ENCODE data around the gene NXPH3. TPM values are rescaled to one million over a fixed set of nuclear protein-coding genes. Genes with fewer than 3 reads are reported as not detected.
A peak's percentile ranks its signal among the peaks of the same experiment; 100 is the strongest.

Gene NXPH3
- total and polyA plus RNA-seq, 2 of the 13 experiments (the other 11 are each of a cell fraction or from before 2014, with no cell fraction given): 0.04 to 0.58 TPM

DNA sequence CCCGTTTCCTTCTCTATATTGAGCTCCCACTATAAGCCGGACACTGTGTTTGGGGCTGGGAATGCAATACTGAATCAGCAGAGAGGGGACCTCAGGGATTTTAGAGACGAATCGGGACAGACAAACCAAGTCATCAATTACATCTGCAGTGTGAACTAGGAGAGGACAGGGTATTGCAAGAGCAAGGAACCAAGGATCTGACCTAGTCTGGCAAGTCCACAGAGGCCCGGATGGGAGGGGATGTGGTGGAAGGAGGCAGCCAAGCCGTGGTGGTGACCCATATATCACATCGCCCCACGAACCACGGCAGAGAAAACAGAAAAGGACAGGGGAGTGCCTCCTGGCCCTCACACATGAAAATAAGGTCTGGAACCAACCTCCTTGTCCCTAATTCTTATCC lies 28.1 kb upstream of the NXPH3 start:
- no peak overlapping the region for H2AFZ ChIP-seq (ENCODE audit: low read length)
- ChIA-PET CTCF (ENCODE audit: low intra/inter-chr PET ratio, low total read pairs) (interaction anchor here (1.2 to 1.9 kb wide), 3 partner anchors 51 to 140 kb away, joined by 4 to 15 read pairs (median 9); no protein-coding TSS in a partner anchor), POLR2A (no interaction called here)
- peaks cover 13% of the 10 kb centered on the region for H3K4me1 ChIP-seq (ENCODE audit: insufficient read depth, low read length)
- H3K9me3 ChIP-seq (ENCODE audit: low read length): no peaks in the 10 kb centered on the region
- intact Hi-C loops (cut with micrococcal nuclease; ENCODE audit: unreplicated experiment): no loop called here
- no peaks in the 10 kb centered on the region for H3K79me2 ChIP-seq (ENCODE audit: insufficient read depth, low read length)
- no peaks in the 10 kb centered on the region for H3K36me3 ChIP-seq (replicated peaks in 1 of 2; ENCODE audit: control insufficient read depth in 1 of 2, insufficient read depth in 2 of 2, low read length in 2 of 2)
- H3K27ac ChIP-seq (ENCODE audit: extremely low read length, insufficient read depth, low read length): no peak overlapping the region
- no TSS peak for BruUV-seq (replicated peaks)
- no peak overlapping the region for H3K9ac ChIP-seq (ENCODE audit: insufficient read depth, low read depth, low read length)
- 49% methylated on average over 9 of the region's 9 CpGs for WGBS (ENCODE audit: low lambda C conversion rate)
- peaks cover 9 to 66% of the 10 kb centered on the region in 2 experiments for H3K27me3 ChIP-seq (ENCODE audit: control insufficient read depth in 1 of 2, insufficient read depth in 2 of 2, low read length in 2 of 2)
- no peak overlapping the region for H3K4me3 ChIP-seq (replicated peaks in 1 of 3; ENCODE audit: insufficient read depth in 1 of 3, low read depth in 2 of 3, low read length in 3 of 3)
- DNase-seq (ENCODE audit: low spot score): no peak
- H3K4me2 ChIP-seq (ENCODE audit: low read depth, low read length): no peak overlapping the region
- TF ChIP-seq DNMT3B (CRISPR knock-in tag; conservative IDR thresholded peaks at IDR 0.05) (no peak), SPEN (CRISPR knock-in tag; IDR thresholded peaks at IDR 0.05; ENCODE audit: low read depth) (no peak), TSC22D2 (CRISPR knock-in tag; IDR thresholded peaks at IDR 0.05; ENCODE audit: borderline replicate concordance) (no peak), GFI1 (CRISPR knock-in tag; IDR thresholded peaks at IDR 0.05; ENCODE audit: borderline replicate concordance) (no peak), REPIN1 (CRISPR knock-in tag; IDR thresholded peaks at IDR 0.05; ENCODE audit: borderline replicate concordance, low read depth) (no peak)
- no peak for FAIRE-seq
- no peak for ATAC-seq
- in situ Hi-C loops (cut with HindIII; ENCODE audit: extremely low pct_ligation_motif_present, low pct_unique_long_range_greater_than_20kb): loop anchor here (5.0 to 10.0 kb wide), 2 partner anchors 110 to 233 kb away; no protein-coding TSS in a partner anchor
- H4K20me1 ChIP-seq (ENCODE audit: insufficient read depth, low read length): no peaks in the 10 kb centered on the region

- in situ Hi-C loops (cut with HindIII; ENCODE audit: extremely low pct_ligation_motif_present, low pct_unique_long_range_greater_than_20kb) (loop anchor here (5.0 to 10.0 kb wide), 2 partner anchors 111 to 233 kb away; no protein-coding TSS in a partner anchor), intact Hi-C loops (cut with micrococcal nuclease; ENCODE audit: unreplicated experiment) (loop anchor here (1.0 to 2.0 kb wide), 4 partner anchors 33 to 139 kb away; no protein-coding TSS in a partner anchor)
- Histone ChIP-seq H3K4me1 (ENCODE audit: insufficient read depth, low read length) (peaks cover 13% of the 10 kb centered on the region), H2AFZ (ENCODE audit: low read length) (no peak overlapping the region), H3K9ac (ENCODE audit: insufficient read depth, low read depth, low read length) (no peak overlapping the region), H3K4me3 (replicated peaks in 1 of 3; ENCODE audit: insufficient read depth in 1 of 3, low read depth in 2 of 3, low read length in 3 of 3) (no peak overlapping the region), H3K9me3 (ENCODE audit: low read length) (no peaks in the 10 kb centered on the region), H3K36me3 (replicated peaks in 1 of 2; ENCODE audit: control insufficient read depth in 1 of 2, insufficient read depth in 2 of 2, low read length in 2 of 2) (no peaks in the 10 kb centered on the region), H3K27ac (ENCODE audit: extremely low read length, insufficient read depth, low read length) (no peak overlapping the region), H3K4me2 (ENCODE audit: low read depth, low read length) (no peak overlapping the region), H3K27me3 (ENCODE audit: control insufficient read depth in 1 of 2, insufficient read depth in 2 of 2, low read length in 2 of 2) (peaks cover 9 to 67% of the 10 kb centered on the region in 2 experiments), H4K20me1 (ENCODE audit: insufficient read depth, low read length) (no peaks in the 10 kb centered on the region), H3K79me2 (ENCODE audit: insufficient read depth, low read length) (no peaks in the 10 kb centered on the region)
- CTCF ChIA-PET (ENCODE audit: low intra/inter-chr PET ratio, low total read pairs): interaction anchor here (1.2 to 1.9 kb wide), 3 partner anchors 52 to 140 kb away, joined by 4 to 15 read pairs (median 9); no protein-coding TSS in a partner anchor
- POLR2A ChIA-PET: no interaction called here
- DNase-seq (ENCODE audit: low spot score) (no peak), FAIRE-seq (no peak), ATAC-seq (no peak)
- TF ChIP-seq TAF1 (CRISPR knock-in tag; IDR thresholded peaks at IDR 0.05) (no peak), ZNF616 (CRISPR knock-in tag; IDR thresholded peaks at IDR 0.05; ENCODE audit: low read depth) (no peak), ZNF652 (CRISPR knock-in tag; IDR thresholded peaks at IDR 0.05; ENCODE audit: borderline replicate concordance, low read depth) (peak; percentile 79), ZNF17 (CRISPR knock-in tag; IDR thresholded peaks at IDR 0.05) (no peak), ZNF780A (CRISPR knock-in tag; IDR thresholded peaks at IDR 0.05) (0 out of 2 replicates have a peak, but pooled peaks have one; percentile 24), ZNF605 (CRISPR knock-in tag; IDR thresholded peaks at IDR 0.05) (0 out of 2 replicates have a peak, but pooled peaks have one; percentile 20), ZNF205 (CRISPR knock-in tag; IDR thresholded peaks at IDR 0.05) (no peak), ZNF564 (CRISPR knock-in tag; IDR thresholded peaks at IDR 0.05) (no peak), CREB1 (IDR thresholded peaks at IDR 0.05) (no peak), CREB1 (CRISPR knock-in tag; IDR thresholded peaks at IDR 0.05) (no peak)
- TF ChIP-seq, protein P1, sequence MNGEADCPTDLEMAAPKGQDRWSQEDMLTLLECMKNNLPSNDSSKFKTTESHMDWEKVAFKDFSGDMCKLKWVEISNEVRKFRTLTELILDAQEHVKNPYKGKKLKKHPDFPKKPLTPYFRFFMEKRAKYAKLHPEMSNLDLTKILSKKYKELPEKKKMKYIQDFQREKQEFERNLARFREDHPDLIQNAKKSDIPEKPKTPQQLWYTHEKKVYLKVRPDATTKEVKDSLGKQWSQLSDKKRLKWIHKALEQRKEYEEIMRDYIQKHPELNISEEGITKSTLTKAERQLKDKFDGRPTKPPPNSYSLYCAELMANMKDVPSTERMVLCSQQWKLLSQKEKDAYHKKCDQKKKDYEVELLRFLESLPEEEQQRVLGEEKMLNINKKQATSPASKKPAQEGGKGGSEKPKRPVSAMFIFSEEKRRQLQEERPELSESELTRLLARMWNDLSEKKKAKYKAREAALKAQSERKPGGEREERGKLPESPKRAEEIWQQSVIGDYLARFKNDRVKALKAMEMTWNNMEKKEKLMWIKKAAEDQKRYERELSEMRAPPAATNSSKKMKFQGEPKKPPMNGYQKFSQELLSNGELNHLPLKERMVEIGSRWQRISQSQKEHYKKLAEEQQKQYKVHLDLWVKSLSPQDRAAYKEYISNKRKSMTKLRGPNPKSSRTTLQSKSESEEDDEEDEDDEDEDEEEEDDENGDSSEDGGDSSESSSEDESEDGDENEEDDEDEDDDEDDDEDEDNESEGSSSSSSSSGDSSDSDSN (CRISPR knock-in tag; IDR thresholded peaks at IDR 0.05): no peak
- BruUV-seq (replicated peaks): no TSS peak
- 37% methylated on average over 11 of the region's 12 CpGs for WGBS (ENCODE audit: low lambda C conversion rate)
Measured at GRCh38 chr17:49548051-49548505, 27.6 kb upstream of the NXPH3 start.

Measured in HepG2 (cell line).